GM12878 (cell line): Measurements from ENCODE around the gene MATN3. TPM values are rescaled to one million over a fixed set of nuclear protein-coding genes. Genes with fewer than 3 reads are reported as not detected.

Experiments used
- ATAC-seq: fragments of 200-7000 bp; cut with Tn5 transposase; 3 replicates; pipeline ENCODE4 v1.9.1; 2020; ENCODE audit warnings: mild to moderate bottlenecking, moderate library complexity
- BruUV-seq: library from RNA; stranded (reverse); fragments of 400-500 nt; replicated peaks from 2 replicates; lab custom pipeline; 2021; lab: Mats Ljungman, UMichigan
- CTCF ChIA-PET: fragments of 300-600 bp; sonication (Branson Sonifier 250); formaldehyde crosslinking; extraction: SDS; loops from one replicate; lab custom pipeline; 2021; ENCODE audit warnings: inconsistent platforms; lab: Yijun Ruan, JAX
- POLR2A ChIA-PET: fragments of 350-600 bp; formaldehyde crosslinking; extraction: SDS; loops from one replicate; lab custom pipeline; 2021; ENCODE audit warnings: inconsistent platforms; lab: Charles Lee
- RAD21 ChIA-PET: fragments of 300-600 bp; sonication (Branson Sonifier 250); formaldehyde crosslinking; loops from one replicate; lab custom pipeline; 2023; ENCODE audit warnings: antibody characterized with exemption; ENCODE audit not compliant: unreplicated experiment; lab: Charles Lee
- SMC1A ChIA-PET: fragments of 300-600 bp; sonication (Branson Sonifier 250); formaldehyde crosslinking; loops from one replicate; lab custom pipeline; 2023; ENCODE audit not compliant: unreplicated experiment, uncharacterized antibody; lab: Charles Lee
- DNase-seq: peaks from one replicate; pipeline ENCODE4 v3.0.0-alpha.2; 2011; ENCODE audit warnings: low read depth, low spot score
- FAIRE-seq: peaks from 3 replicates; lab custom pipeline; 2011; peaks lifted over from hg19 to GRCh38; lab: Jason Lieb, UNC
- H2AFZ ChIP-seq: 2 replicates; pipeline ENCODE4 v1.6.0; 2011; ENCODE audit warnings: low read depth, low read length, control low read depth; ENCODE audit not compliant: control insufficient read depth
- H3K27ac ChIP-seq: 2 replicates; pipeline ENCODE4 v1.5.1; 2011; ENCODE audit warnings: control low read depth; ENCODE audit not compliant: control insufficient read depth, insufficient read depth
- H3K27me3 ChIP-seq, 2 experiments: replicated peaks in 1 of 2; 2 replicates each; pipeline versions ENCODE4 v1.6.0 to v1.6.1; 2011; ENCODE audit warnings: low read length in 1 of 2; ENCODE audit not compliant: control insufficient read depth in 2 of 2, insufficient read depth in 2 of 2
- H3K36me3 ChIP-seq, 2 experiments: 2 replicates each; pipeline ENCODE4 v1.5.1; 2011; ENCODE audit warnings: low read length in 1 of 2; ENCODE audit not compliant: control insufficient read depth in 2 of 2, insufficient read depth in 2 of 2
- H3K4me1 ChIP-seq: 2 replicates; pipeline ENCODE4 v1.6.1; 2011; ENCODE audit warnings: mild to moderate bottlenecking, low read length, moderate library complexity, mixed read lengths; ENCODE audit not compliant: control insufficient read depth, insufficient read depth
- H3K4me2 ChIP-seq: 2 replicates; pipeline ENCODE4 v1.6.0; 2011; ENCODE audit warnings: control low read depth; ENCODE audit not compliant: control insufficient read depth, insufficient read depth
- H3K4me3 ChIP-seq: fragments of 200-600 bp; sonication (generic); 2 replicates; pipeline ENCODE4 v1.5.1; 2016
- H3K79me2 ChIP-seq: 2 replicates; pipeline ENCODE4 v1.6.0; 2011; ENCODE audit warnings: low read length; ENCODE audit not compliant: control insufficient read depth, insufficient read depth
- H3K9ac ChIP-seq: 2 replicates; pipeline ENCODE4 v1.8.0; 2011; ENCODE audit warnings: low read length, control low read depth, mixed read lengths; ENCODE audit not compliant: control insufficient read depth, insufficient read depth
- H3K9me3 ChIP-seq: replicated peaks from 3 replicates; pipeline ENCODE4 v1.5.1; 2011; ENCODE audit warnings: mild to moderate bottlenecking, low read length; ENCODE audit not compliant: control insufficient read depth, insufficient read depth
- H4K20me1 ChIP-seq: 2 replicates; pipeline ENCODE4 v1.6.0; 2011; ENCODE audit not compliant: control insufficient read depth, insufficient read depth
- BRCA1 ChIP-seq: IDR thresholded peaks from 2 replicates; pipeline ENCODE4 v1.6.1; 2011; ENCODE audit warnings: low read depth, low read length, improper control_type of control experiment
- ETV6 ChIP-seq, 2 experiments: fragments of 450-650 bp in 1 of 2; IDR thresholded peaks in 1 of 2; conservative IDR thresholded peaks in 1 of 2; 2 replicates each; pipeline ENCODE4 v1.6.1; 2014; ENCODE audit warnings: antibody characterized with exemption in 1 of 2, borderline replicate concordance in 1 of 2, low read depth in 1 of 2, mild to moderate bottlenecking in 1 of 2, moderate library complexity in 1 of 2
- IKZF2 ChIP-seq, 2 experiments: fragments of 450-650 bp; IDR thresholded peaks; 2 replicates each; pipeline ENCODE4 v1.6.1; 2017; ENCODE audit warnings: mild to moderate bottlenecking in 2 of 2, moderate library complexity in 2 of 2
- MYC ChIP-seq: IDR thresholded peaks from 2 replicates; pipeline ENCODE4 v1.6.1; 2011; ENCODE audit warnings: mild to moderate bottlenecking, low read length, moderate library complexity, inconsistent platforms; ENCODE audit not compliant: insufficient read depth, insufficient replicate concordance, insufficient read length, severe bottlenecking
- NR2C2 ChIP-seq: IDR thresholded peaks from 2 replicates; pipeline ENCODE4 v1.6.1; 2011; ENCODE audit warnings: borderline replicate concordance, low read depth; ENCODE audit not compliant: control insufficient read depth, insufficient read length
- STAT1 ChIP-seq: fragments of 450-650 bp; conservative IDR thresholded peaks from 2 replicates; pipeline ENCODE4 v1.6.1; 2014; ENCODE audit warnings: antibody characterized with exemption, mild to moderate bottlenecking
- TBL1XR1 ChIP-seq: IDR thresholded peaks from 2 replicates; pipeline ENCODE4 v1.6.1; 2012; ENCODE audit warnings: low read depth, low read length, improper control_type of control experiment
- WGBS: methylation state at CpG from one replicate; pipeline ENCODE4 v1.1.6; 2016; ENCODE audit warnings: low lambda C conversion rate; ENCODE audit not compliant: insufficient replicate concordance, insufficient coverage; ENCODE audit errors: missing lambda C conversion rate; 5-methylcytosine and 5-hydroxymethylcytosine counted together
- in situ Hi-C: fragments of 300-500 bp; cut with MboI; formaldehyde crosslinking; loops from 9 replicates; pipeline ENCODE4 v1.14.3; 2018; ENCODE audit warnings: mixed read lengths
- intact Hi-C: fragments of 100-400 bp; cut with micrococcal nuclease; formaldehyde crosslinking; loops from one replicate; pipeline ENCODE4 v1.14.2; 2022; ENCODE audit not compliant: unreplicated experiment
- polyA plus RNA-seq, 11 experiments: library from polyadenylated mRNA; depleted of rRNA in 4 of 11; unstranded in 6 of 11; stranded (reverse) in 5 of 11; fragments of >200 nt; fragmentation: Nextera tagmentation in 4 of 11; fragmentation: Illumina TruSeq in 1 of 11; extraction: Ambion mirVana in 4 of 11; extraction: Trizol in 1 of 11; gene quantifications; 1 replicate in 1 of 11; 2 replicates in 10 of 11; pipeline versions ENCODE4 v1.2.1 to v1.2.3, GENCODE V29; 2011 to 2016; ENCODE audit warnings: inconsistent platforms in 2 of 11, missing spikeins in 2 of 11, low read depth in 1 of 11
- total RNA-seq, 4 experiments: library from RNA; depleted of rRNA in 3 of 4; stranded (reverse); fragments of >200 nt in 3 of 4; fragmentation: Illumina TruSeq in 1 of 4; extraction: Trizol in 1 of 4; gene quantifications; 2 replicates each; pipeline versions ENCODE4 v1.2.1 to v1.2.3, GENCODE V29; 2013 to 2021
- TF ChIP-seq, protein P1 (sequence below): fragments of 450-650 bp; IDR thresholded peaks from 2 replicates; pipeline ENCODE4 v1.6.1; 2016; ENCODE audit warnings: mild to moderate bottlenecking, moderate library complexity, borderline replicate concordance
- TF ChIP-seq, protein P2 (sequence below): fragments of 450-650 bp; IDR thresholded peaks from 2 replicates; pipeline ENCODE4 v1.6.1; 2018; ENCODE audit warnings: borderline replicate concordance, mild to moderate bottlenecking; ENCODE audit not compliant: partially characterized antibody

The MATN3 gene
- total and polyA plus RNA-seq, 10 of the 15 experiments (the other 5 are each of a cell fraction or from before 2014, with no cell fraction given): 0.09 TPM; not detected in 9

DNA sequence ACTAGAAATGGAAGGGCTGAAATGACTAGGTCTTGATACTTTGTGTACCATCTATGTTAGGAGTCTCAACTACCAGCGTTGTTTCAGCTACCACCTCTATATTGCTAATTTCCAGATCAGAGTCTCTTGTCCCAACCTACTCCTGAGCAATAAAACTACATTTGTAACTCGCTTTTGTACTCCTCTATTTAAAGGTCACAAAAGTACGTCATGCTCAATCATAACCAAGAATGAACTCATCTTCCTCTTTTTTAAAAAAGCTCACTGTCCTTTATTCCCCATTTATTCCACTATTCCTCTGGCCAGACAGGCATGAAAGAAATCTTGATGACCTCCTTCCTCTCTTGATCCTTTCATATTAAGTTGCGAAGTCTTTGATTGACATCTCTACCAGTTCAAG lies 11.2 kb upstream of the MATN3 start:
- DNase-seq: no peak
- WGBS: 58% methylated on average over 4 of the region's 4 CpGs
- in situ Hi-C loops: no loop called here
- CTCF ChIA-PET: interaction anchor here (1.6 kb wide), 1 partner anchor 8 kb away, joined by 6 read pairs; no protein-coding TSS in a partner anchor
- SMC1A ChIA-PET: interaction anchor here (0.7 to 1.5 kb wide), 3 partner anchors 9 to 36 kb away, joined by 4 to 5 read pairs (median 4); no protein-coding TSS in a partner anchor
- H2AFZ ChIP-seq: no peak overlapping the region
- no peaks in the 10 kb centered on the region for H3K79me2 ChIP-seq
- no peak for FAIRE-seq
- no peaks in the 10 kb centered on the region for H4K20me1 ChIP-seq
- RAD21 ChIA-PET: no interaction called here
- H3K27ac ChIP-seq: no peak overlapping the region
- no peaks in the 10 kb centered on the region; the same call in 1 of the 3 replicates for H3K9me3 ChIP-seq
- POLR2A ChIA-PET: no interaction called here
- no peak overlapping the region for H3K4me3 ChIP-seq
- intact Hi-C loops: no loop called here
- no peaks in the 10 kb centered on the region for H3K4me1 ChIP-seq
- H3K27me3 ChIP-seq: no peaks in the 10 kb centered on the region
- TF ChIP-seq NR2C2 (no peak), STAT1 (no peak), ETV6 (conservative IDR thresholded peaks at IDR 0.05 in 1 of 2, IDR thresholded peaks at IDR 0.05 in 1 of 2; ENCODE audit: borderline replicate concordance in 1 of 2, low read depth in 1 of 2) (no peak), MYC (no peak), IKZF2 (IDR thresholded peaks at IDR 0.05) (no peak), TBL1XR1 (no peak), BRCA1 (no peak)
- TF ChIP-seq, protein P1, sequence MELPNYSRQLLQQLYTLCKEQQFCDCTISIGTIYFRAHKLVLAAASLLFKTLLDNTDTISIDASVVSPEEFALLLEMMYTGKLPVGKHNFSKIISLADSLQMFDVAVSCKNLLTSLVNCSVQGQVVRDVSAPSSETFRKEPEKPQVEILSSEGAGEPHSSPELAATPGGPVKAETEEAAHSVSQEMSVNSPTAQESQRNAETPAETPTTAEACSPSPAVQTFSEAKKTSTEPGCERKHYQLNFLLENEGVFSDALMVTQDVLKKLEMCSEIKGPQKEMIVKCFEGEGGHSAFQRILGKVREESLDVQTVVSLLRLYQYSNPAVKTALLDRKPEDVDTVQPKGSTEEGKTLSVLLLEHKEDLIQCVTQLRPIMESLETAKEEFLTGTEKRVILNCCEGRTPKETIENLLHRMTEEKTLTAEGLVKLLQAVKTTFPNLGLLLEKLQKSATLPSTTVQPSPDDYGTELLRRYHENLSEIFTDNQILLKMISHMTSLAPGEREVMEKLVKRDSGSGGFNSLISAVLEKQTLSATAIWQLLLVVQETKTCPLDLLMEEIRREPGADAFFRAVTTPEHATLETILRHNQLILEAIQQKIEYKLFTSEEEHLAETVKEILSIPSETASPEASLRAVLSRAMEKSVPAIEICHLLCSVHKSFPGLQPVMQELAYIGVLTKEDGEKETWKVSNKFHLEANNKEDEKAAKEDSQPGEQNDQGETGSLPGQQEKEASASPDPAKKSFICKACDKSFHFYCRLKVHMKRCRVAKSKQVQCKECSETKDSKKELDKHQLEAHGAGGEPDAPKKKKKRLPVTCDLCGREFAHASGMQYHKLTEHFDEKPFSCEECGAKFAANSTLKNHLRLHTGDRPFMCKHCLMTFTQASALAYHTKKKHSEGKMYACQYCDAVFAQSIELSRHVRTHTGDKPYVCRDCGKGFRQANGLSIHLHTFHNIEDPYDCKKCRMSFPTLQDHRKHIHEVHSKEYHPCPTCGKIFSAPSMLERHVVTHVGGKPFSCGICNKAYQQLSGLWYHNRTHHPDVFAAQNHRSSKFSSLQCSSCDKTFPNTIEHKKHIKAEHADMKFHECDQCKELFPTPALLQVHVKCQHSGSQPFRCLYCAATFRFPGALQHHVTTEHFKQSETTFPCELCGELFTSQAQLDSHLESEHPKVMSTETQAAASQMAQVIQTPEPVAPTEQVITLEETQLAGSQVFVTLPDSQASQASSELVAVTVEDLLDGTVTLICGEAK: no peak
- TF ChIP-seq, protein P2, sequence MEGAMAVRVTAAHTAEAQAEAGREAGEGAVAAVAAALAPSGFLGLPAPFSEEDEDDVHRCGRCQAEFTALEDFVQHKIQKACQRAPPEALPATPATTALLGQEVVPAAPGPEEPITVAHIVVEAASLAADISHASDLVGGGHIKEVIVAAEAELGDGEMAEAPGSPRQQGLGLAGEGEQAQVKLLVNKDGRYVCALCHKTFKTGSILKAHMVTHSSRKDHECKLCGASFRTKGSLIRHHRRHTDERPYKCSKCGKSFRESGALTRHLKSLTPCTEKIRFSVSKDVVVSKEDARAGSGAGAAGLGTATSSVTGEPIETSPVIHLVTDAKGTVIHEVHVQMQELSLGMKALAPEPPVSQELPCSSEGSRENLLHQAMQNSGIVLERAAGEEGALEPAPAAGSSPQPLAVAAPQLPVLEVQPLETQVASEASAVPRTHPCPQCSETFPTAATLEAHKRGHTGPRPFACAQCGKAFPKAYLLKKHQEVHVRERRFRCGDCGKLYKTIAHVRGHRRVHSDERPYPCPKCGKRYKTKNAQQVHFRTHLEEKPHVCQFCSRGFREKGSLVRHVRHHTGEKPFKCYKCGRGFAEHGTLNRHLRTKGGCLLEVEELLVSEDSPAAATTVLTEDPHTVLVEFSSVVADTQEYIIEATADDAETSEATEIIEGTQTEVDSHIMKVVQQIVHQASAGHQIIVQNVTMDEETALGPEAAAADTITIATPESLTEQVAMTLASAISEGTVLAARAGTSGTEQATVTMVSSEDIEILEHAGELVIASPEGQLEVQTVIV: no peak
- no peak overlapping the region for H3K9ac ChIP-seq
- ATAC-seq: no peak
- no peak overlapping the region for H3K4me2 ChIP-seq
- H3K36me3 ChIP-seq: no peaks in the 10 kb centered on the region
- no TSS peak for BruUV-seq
